GM12891 (cell line): ENCODE data around the gene FAM118B.

Experiments used
- PAX5 ChIP-seq: IDR thresholded peaks from 2 replicates; pipeline ENCODE4 v1.6.1; 2011; ENCODE audit warnings: low read length, moderate library complexity, mild to moderate bottlenecking; ENCODE audit not compliant: insufficient read depth, severe bottlenecking
- POLR2A ChIP-seq: IDR thresholded peaks from 2 replicates; pipeline ENCODE4 v1.6.1; 2011; ENCODE audit warnings: low read depth, low read length, control low read depth
- POLR2AphosphoS5 ChIP-seq: IDR thresholded peaks from 2 replicates; pipeline ENCODE4 v1.6.1; 2011; ENCODE audit warnings: low read depth, low read length, control low read depth
- POU2F2 ChIP-seq: IDR thresholded peaks from 2 replicates; pipeline ENCODE4 v1.6.1; 2011; ENCODE audit warnings: low read depth, mild to moderate bottlenecking, control low read depth, low read length, moderate library complexity
- TAF1 ChIP-seq: IDR thresholded peaks from 2 replicates; pipeline ENCODE4 v1.6.1; 2011; ENCODE audit warnings: low read depth, low read length, control low read depth

DNA sequence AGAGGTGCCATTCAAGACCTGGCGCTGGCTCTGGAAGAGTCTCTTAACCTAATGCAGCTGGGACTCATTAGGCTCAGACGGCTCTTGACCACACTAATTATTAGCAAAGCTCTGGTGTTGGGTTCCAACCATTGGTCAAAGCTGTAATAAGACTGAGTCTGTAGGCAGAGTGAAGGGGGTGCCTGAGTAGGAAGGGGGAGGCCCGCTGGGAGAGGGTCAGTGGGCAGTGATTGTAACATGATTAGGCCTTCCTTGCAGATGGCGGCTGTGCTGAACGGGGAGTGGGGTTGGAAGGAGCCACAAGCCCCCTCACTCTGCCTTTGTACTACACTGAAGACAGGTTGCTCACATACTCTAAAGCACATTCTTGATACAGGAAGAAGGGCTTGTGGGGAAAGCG lies 51.9 kb downstream of the FAM118B start:
- no peak for TF ChIP-seq POLR2A
- no peak; the same call in 1 of the 2 replicates for TF ChIP-seq POLR2AphosphoS5
- TF ChIP-seq TAF1 = no peak
- TF ChIP-seq PAX5 = no peak
- no peak for TF ChIP-seq POU2F2
